NOMO-1 treated with dmso at 0.1 percent for 144 hours (cell line): ENCODE results near the gene KRT86.
"Not testable (repeated sequence)": the region's sequence is repeated elsewhere in the genome, so short reads cannot be mapped to it uniquely, and the experiment has no call there.

ENCODE experiments used
- DNase-seq: peaks from one replicate; lab custom pipeline; 2025; ENCODE audit not compliant: unreplicated experiment; lab: John Stamatoyannopoulos, UW

KRT86 gene

GRCh38 chr12:52267266-52267665, 7.2 kb upstream of the KRT86 start:
- DNase-seq, result no peak

- DNase-seq, result no peak
Measured at GRCh38 chr12:52267699-52268098, 6.7 kb upstream of the KRT86 start.

- no peak for DNase-seq
Measured at GRCh38 chr12:52268212-52268611, 6.2 kb upstream of the KRT86 start.

GRCh38 chr12:52270541-52271070, 3.8 kb upstream of the KRT86 start:
- DNase-seq, result no peak

- no peak for DNase-seq
Measured at GRCh38 chr12:52271158-52271557, 3.3 kb upstream of the KRT86 start.

GRCh38 chr12:52275686-52276085, 1.2 kb downstream of the KRT86 start:
- DNase-seq, result no peak

- DNase-seq, result no peak
Measured at GRCh38 chr12:52277486-52278245, 3.2 kb downstream of the KRT86 start.

- peak; percentile 41 for DNase-seq
Measured at GRCh38 chr12:52278575-52279421, 4.4 kb downstream of the KRT86 start.

- no peak for DNase-seq
Measured at GRCh38 chr12:52279422-52280318, 5.2 kb downstream of the KRT86 start.

GRCh38 chr12:52280319-52280795, 5.9 kb downstream of the KRT86 start:
- peak; percentile 15 for DNase-seq

GRCh38 chr12:52280796-52281560, 6.5 kb downstream of the KRT86 start:
- no peak for DNase-seq

GRCh38 chr12:52284562-52285171, 10.2 kb downstream of the KRT86 start:
- DNase-seq, result no peak

GRCh38 chr12:52285172-52285745, 10.8 kb downstream of the KRT86 start:
- no peak for DNase-seq

- DNase-seq, result no peak
Measured at GRCh38 chr12:52285851-52286530, 11.5 kb downstream of the KRT86 start.

GRCh38 chr12:52286857-52287785, 12.7 kb downstream of the KRT86 start:
- DNase-seq, result not testable (repeated sequence)

- DNase-seq, result peak; percentile 4
Measured at GRCh38 chr12:52287816-52288805, 13.7 kb downstream of the KRT86 start.
